Smooth muscle cell (in vitro differentiated cells): ENCODE results near the gene IFT88. TPM values are rescaled to one million over a fixed set of nuclear protein-coding genes. Genes with fewer than 3 reads are reported as not detected.

Experiments
- DNase-seq: peaks from one replicate; lab custom pipeline; 2025; ENCODE audit not compliant: unreplicated experiment; lab: John Stamatoyannopoulos, UW
- H2AFZ ChIP-seq: fragments of 200-600 bp; sonication (generic); 2 replicates; pipeline ENCODE4 v1.6.0; 2016; ENCODE audit warnings: antibody characterized with exemption, low read depth, mild to moderate bottlenecking
- H3F3A ChIP-seq: fragments of 200-600 bp; sonication (generic); 2 replicates; pipeline ENCODE4 v1.6.0; 2017; ENCODE audit warnings: antibody characterized with exemption, low read depth
- H3K27ac ChIP-seq: fragments of 200-600 bp; sonication (generic); 2 replicates; pipeline ENCODE4 v1.5.1; 2016; ENCODE audit warnings: low read depth, mild to moderate bottlenecking
- H3K27me3 ChIP-seq: fragments of 200-600 bp; sonication (generic); 2 replicates; pipeline ENCODE4 v1.6.1; 2016; ENCODE audit warnings: low read depth, mild to moderate bottlenecking
- H3K36me3 ChIP-seq: fragments of 200-600 bp; sonication (generic); 2 replicates; pipeline ENCODE4 v1.5.1; 2016; ENCODE audit warnings: low read depth
- H3K4me1 ChIP-seq: fragments of 200-600 bp; sonication (generic); 2 replicates; pipeline ENCODE4 v1.5.1; 2016; ENCODE audit warnings: low read depth
- H3K4me2 ChIP-seq: fragments of 200-600 bp; sonication (generic); 2 replicates; pipeline ENCODE4 v1.6.0; 2016; ENCODE audit warnings: mild to moderate bottlenecking
- H3K4me3 ChIP-seq: fragments of 200-600 bp; sonication (generic); 2 replicates; pipeline ENCODE4 v1.5.1; 2016; ENCODE audit warnings: mild to moderate bottlenecking
- H3K79me2 ChIP-seq: fragments of 200-600 bp; sonication (generic); 2 replicates; pipeline ENCODE4 v1.6.0; 2016; ENCODE audit warnings: low read depth, mild to moderate bottlenecking
- H3K9ac ChIP-seq: fragments of 200-600 bp; sonication (generic); 2 replicates; pipeline ENCODE4 v1.6.0; 2016; ENCODE audit warnings: low read depth
- H3K9me3 ChIP-seq: fragments of 200-600 bp; sonication (generic); replicated peaks from 2 replicates; pipeline ENCODE4 v1.5.1; 2016; ENCODE audit warnings: low read depth
- H4K20me1 ChIP-seq: fragments of 200-600 bp; sonication (generic); 2 replicates; pipeline ENCODE4 v1.6.0; 2016; ENCODE audit warnings: low read depth
- WGBS: methylation state at CpG from one replicate; pipeline ENCODE4 v1.1.7; 2016; ENCODE audit warnings: low lambda C conversion rate; 5-methylcytosine and 5-hydroxymethylcytosine counted together
- polyA plus RNA-seq: library from polyadenylated mRNA; unstranded; fragments of >200 nt; fragmentation: Nextera tagmentation; extraction: Ambion mirVana; gene quantifications from 2 replicates; pipeline ENCODE4 v1.2.1, GENCODE V29; 2016
- total RNA-seq: library from RNA; depleted of rRNA; stranded (reverse); fragments of >200 nt; gene quantifications from 2 replicates; pipeline ENCODE4 v1.2.3, GENCODE V29; 2014
- TF ChIP-seq, protein P1 (sequence below): fragments of 200-600 bp; sonication (generic); IDR thresholded peaks from 2 replicates; pipeline ENCODE4 v1.5.1; 2017; ENCODE audit warnings: borderline replicate concordance, mild to moderate bottlenecking, antibody characterized with exemption; ENCODE audit not compliant: insufficient read depth, poor library complexity, severe bottlenecking

Gene IFT88
- total and polyA plus RNA-seq, 2 experiments from 2014 or later = 9.0 to 13.4 TPM

DNA sequence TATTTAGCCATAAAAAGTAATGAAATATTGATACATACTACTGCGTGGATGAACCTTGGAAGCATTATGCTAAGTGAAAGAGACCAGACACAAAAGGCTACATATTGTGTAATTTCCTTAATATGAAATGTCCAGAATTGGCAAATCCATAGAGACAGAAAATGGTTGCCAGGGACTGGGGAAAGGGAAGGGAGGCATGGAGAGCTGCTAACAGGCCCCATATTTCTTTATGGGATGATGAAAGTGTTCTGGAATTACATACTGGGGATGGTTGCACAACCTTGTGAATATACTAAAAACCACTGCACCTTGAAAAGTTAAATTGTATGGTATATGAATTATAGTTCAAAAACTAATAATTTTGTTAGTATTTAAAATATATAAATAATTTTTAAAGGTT, 3.6 kb downstream of the IFT88 start:
- H3K79me2 ChIP-seq = peaks cover 34% of the 10 kb centered on the region
- no peak for DNase-seq
- H3F3A ChIP-seq = peaks cover 13% of the 10 kb centered on the region
- H3K36me3 ChIP-seq = peaks cover 8% of the 10 kb centered on the region
- 97% methylated on average over 1 of the region's 1 CpG for WGBS
- no peak overlapping the region for H3K4me2 ChIP-seq
- H3K27ac ChIP-seq = no peak overlapping the region
- TF ChIP-seq, protein P1, sequence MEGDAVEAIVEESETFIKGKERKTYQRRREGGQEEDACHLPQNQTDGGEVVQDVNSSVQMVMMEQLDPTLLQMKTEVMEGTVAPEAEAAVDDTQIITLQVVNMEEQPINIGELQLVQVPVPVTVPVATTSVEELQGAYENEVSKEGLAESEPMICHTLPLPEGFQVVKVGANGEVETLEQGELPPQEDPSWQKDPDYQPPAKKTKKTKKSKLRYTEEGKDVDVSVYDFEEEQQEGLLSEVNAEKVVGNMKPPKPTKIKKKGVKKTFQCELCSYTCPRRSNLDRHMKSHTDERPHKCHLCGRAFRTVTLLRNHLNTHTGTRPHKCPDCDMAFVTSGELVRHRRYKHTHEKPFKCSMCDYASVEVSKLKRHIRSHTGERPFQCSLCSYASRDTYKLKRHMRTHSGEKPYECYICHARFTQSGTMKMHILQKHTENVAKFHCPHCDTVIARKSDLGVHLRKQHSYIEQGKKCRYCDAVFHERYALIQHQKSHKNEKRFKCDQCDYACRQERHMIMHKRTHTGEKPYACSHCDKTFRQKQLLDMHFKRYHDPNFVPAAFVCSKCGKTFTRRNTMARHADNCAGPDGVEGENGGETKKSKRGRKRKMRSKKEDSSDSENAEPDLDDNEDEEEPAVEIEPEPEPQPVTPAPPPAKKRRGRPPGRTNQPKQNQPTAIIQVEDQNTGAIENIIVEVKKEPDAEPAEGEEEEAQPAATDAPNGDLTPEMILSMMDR = no peak
- H3K4me3 ChIP-seq = no peak overlapping the region
- H3K4me1 ChIP-seq = peaks cover 9% of the 10 kb centered on the region
- no peak overlapping the region for H3K9ac ChIP-seq
- no peaks in the 10 kb centered on the region for H3K9me3 ChIP-seq
- H4K20me1 ChIP-seq = no peaks in the 10 kb centered on the region
- H3K27me3 ChIP-seq = no peaks in the 10 kb centered on the region
- H2AFZ ChIP-seq = no peak overlapping the region

- H3K9ac ChIP-seq = no peak overlapping the region
- peaks cover 34% of the 10 kb centered on the region for H3K79me2 ChIP-seq
- H3K36me3 ChIP-seq = peaks cover 8% of the 10 kb centered on the region
- TF ChIP-seq, protein P1 = no peak
- H3K4me3 ChIP-seq = no peak overlapping the region
- no peak overlapping the region for H3K4me2 ChIP-seq
- no peak overlapping the region for H2AFZ ChIP-seq
- DNase-seq = no peak
- H3K9me3 ChIP-seq = no peaks in the 10 kb centered on the region
- H3K4me1 ChIP-seq = peaks cover 9% of the 10 kb centered on the region
- H3K27ac ChIP-seq = no peak overlapping the region
- no peaks in the 10 kb centered on the region for H4K20me1 ChIP-seq
- H3F3A ChIP-seq = peaks cover 10% of the 10 kb centered on the region
- H3K27me3 ChIP-seq = no peaks in the 10 kb centered on the region
Observed at GRCh38 chr13:20571676-20572075, 4.7 kb downstream of the IFT88 start.

DNA sequence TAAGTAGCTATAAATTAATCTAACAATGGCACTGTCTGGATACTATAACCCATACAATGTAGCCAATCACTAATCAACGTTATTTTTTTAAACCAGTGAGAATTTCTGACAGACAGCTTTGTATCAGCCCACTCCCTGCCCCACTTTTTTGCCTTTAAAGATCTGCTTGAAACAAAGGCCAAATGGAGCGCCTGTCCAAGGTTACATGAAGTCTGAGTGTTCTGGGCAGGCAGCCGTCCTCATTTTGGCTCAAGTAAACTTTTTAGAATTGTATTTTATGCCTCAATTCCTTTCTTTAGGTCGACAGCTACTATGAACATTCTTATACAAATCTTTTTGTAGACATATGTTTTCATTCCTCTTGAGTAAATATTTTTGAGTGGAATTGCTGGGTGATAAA, 6.2 kb downstream of the IFT88 start:
- Histone ChIP-seq H3K4me3 (no peak overlapping the region), H3K27ac (no peak overlapping the region), H2AFZ (no peak overlapping the region), H3K4me1 (peaks cover 3% of the 10 kb centered on the region), H3F3A (peaks cover 2% of the 10 kb centered on the region), H3K36me3 (peaks cover 17% of the 10 kb centered on the region), H3K9me3 (peaks cover 7% of the 10 kb centered on the region), H3K79me2 (peaks cover 41% of the 10 kb centered on the region), H3K27me3 (no peaks in the 10 kb centered on the region), H3K9ac (no peak overlapping the region), H3K4me2 (no peak overlapping the region), H4K20me1 (no peaks in the 10 kb centered on the region)
- TF ChIP-seq, protein P1 = no peak
- DNase-seq = no peak
- 95% methylated on average over 4 of the region's 4 CpGs for WGBS

DNA sequence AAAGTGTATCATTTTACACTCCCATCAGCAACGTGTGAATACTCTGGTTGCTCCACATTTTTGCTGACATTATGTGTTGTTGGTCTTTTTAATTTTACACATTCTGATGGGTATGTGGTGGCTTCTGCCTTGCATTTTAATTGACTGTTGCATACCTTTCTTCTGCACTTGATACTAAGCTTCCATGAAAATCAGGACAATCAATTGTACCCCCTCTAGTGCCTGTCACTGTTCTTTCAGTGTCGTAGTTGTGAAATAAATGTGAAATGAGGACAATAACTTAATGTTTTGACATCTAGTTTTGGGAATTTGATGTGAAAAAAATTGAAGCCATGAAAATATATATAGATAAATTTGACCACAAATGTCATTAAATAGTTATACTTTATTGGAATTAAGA, 6.7 kb downstream of the IFT88 start:
- Histone ChIP-seq H3K27me3 (no peaks in the 10 kb centered on the region), H3K27ac (no peak overlapping the region), H2AFZ (no peak overlapping the region), H3K79me2 (peaks cover 41% of the 10 kb centered on the region), H3K4me2 (no peak overlapping the region), H4K20me1 (no peaks in the 10 kb centered on the region), H3K4me3 (no peak overlapping the region), H3K4me1 (no peaks in the 10 kb centered on the region), H3F3A (no peaks in the 10 kb centered on the region), H3K9ac (no peak overlapping the region), H3K36me3 (peaks cover 17% of the 10 kb centered on the region), H3K9me3 (peaks cover 7% of the 10 kb centered on the region)
- TF ChIP-seq, protein P1 = no peak
- 94% methylated on average over 2 of the region's 2 CpGs for WGBS
- DNase-seq = no peak
